ENCODE measurements around the gene DTD1.

DTD1 gene

DNA sequence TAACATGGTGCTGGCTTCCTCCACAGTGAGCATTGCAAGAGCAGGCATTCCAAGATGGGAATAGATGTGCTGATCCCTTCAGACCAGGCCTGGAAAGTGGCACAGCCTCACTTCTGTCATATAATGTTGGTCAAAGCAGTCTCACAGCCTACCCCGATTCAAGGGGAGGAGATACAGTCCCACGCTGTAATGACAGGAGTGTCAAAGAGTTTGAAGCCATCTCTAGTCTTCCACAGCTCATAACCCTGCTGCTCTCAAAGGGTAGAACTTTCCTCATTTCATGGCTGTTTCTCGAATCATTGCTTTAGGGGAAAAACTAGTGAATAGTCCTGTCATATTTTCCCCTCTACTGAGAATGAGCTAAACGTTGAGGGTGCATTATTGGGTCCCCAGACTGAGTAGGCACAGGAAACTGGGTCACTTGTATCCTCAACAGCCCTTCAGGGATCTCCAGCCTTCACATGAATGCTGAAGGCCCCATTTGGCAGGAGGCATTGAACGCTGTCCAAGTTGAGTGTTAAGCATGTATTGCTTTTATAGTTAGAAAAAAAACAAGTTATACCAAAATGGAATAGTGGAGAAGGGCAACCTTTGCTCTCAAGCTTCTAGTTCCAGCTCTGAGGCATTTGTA lies 27.3 kb downstream of the DTD1 start:
- DNase-seq (ENCODE audit: low read depth), result no peak

DNA sequence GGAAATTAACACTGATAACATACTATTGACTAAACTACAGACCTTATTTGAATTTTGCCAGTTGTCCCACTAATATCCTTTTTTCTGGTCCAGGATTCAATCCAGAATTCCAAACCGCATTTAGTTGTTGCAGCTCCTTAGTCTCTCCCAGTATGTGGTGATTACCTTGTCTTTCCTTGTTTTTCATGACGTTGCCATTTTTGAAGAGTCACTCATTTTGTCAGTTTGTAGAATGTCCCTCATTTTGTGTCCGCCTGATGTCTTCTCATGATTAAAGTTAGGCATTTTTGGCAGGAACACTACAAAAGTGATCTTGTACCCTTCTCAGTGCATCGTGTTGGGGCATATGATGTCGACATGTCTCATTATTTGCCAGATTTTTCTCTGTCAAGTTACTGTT lies 33.1 kb downstream of the DTD1 start:
- no peak for DNase-seq (ENCODE audit: low read depth)

DNA sequence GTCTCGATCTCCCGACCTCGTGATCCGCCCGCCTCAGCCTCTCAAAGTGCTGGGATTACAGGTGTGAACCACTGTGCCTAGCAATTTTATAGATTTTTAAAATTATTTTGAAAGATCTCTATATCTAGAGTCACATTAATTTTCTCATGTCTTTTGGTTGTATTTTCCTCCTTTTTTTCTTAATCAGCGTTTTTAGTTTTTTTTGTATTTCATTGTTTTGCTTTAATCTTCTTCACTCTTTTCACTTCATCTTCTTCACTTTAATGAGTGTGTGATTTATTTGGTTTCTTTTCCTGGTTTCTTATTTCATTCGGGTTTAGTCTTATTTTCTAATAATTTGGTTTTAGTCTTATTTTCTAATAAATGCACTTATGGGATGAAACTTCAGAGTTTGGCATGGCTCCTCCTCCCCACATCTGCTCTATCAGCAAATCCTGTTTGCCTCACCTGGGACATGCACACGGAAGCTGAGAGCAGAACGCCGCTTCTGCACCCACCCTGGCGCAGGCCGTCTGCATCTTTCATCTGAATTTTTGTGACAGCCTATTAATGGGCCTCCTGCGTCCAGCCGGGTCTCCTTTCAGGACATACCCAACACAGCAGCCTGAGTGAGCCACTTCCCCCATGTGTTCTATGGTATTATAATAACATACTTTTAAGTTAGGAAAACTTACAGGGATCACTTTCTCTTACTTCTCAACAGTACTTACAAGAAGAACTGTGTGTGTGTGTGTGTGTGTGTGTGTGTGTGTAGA lies 35.5 kb downstream of the DTD1 start:
- DNase-seq (ENCODE audit: low read depth), result no peak

DNA sequence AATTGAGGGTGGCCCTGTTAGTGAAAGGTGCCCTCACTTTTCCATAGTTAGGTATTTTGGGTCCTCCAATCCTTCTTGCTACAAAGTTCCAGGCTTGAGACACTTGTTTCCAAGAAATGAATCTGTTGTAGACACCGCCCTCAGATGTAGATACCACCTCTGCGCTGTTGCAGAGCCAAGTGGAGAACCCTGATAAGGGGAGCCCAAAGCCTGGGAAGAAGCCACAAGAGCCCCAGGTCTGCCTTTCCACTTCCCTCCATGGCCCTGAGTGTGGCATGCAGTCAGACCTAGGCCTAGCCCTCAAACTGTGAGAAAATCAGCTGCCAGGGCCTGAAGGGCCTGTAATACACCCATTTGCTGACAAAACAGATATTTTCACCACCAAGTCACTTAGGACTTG lies 37.1 kb downstream of the DTD1 start:
- DNase-seq (ENCODE audit: low read depth), result no peak

DNA sequence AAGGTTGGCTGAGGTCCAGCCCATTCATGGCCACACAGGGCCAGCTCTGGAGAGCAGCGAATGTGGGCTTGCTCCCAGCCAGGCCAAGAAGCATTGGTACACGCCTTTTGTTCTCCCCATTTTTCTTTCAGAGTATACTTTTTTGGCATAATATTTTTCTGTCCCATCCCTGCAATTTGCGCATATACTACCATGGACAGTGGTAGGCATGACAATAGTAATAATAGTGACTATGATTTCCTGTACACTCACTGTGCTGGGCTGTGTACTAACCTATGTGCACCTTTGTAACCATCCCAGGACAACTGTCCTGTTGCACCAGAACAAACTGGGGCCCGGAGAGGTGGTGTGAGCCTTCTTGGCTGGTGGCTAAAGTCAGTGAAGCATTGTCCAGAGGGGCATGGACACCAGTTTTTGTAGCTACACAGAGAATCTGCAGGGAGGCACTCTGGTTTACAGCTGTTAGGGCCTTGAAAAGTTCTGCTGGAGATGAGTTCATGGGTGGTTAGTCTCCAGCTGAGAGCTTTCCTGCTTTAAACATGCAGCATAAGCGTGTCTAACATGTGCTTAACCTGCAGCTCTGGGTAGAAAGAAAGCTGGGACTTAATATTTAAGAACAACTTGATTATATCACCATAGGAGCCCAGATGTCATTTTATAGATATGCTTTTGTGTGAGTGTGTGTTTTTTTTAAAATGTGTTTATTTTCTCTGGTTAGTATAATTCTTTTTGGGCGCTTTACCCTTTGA lies 38.2 kb downstream of the DTD1 start:
- no peak for DNase-seq (ENCODE audit: low read depth)

DNA sequence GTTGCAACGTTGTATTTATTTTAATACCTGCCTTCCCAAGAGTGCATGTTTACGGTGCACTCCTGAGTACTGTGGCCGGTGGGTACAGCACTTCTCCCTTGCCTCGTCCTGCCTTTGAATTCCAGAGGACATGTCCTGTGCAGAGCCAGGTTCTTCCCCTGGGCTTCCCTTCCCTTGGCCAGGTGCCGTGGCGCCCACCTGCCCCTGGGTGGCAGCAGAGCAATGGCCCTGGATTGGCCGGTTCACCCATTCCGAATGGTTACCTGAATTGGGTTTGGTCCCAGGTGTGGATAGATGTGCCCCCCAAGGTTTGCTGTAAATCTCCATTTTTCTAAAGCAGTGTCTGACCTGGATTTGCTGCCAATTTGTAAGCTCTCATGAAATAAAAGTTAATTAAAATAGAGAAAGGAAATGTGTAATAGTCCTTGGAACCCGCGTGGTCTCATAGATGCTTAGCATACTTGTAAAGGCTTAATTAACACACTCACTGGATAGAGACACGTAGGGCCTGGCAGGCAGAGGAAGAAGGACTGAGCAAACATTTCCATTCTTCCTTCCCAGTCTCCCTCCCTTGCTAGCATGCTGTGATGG lies 40.6 kb downstream of the DTD1 start:
- DNase-seq (ENCODE audit: low read depth), result no peak

DNA sequence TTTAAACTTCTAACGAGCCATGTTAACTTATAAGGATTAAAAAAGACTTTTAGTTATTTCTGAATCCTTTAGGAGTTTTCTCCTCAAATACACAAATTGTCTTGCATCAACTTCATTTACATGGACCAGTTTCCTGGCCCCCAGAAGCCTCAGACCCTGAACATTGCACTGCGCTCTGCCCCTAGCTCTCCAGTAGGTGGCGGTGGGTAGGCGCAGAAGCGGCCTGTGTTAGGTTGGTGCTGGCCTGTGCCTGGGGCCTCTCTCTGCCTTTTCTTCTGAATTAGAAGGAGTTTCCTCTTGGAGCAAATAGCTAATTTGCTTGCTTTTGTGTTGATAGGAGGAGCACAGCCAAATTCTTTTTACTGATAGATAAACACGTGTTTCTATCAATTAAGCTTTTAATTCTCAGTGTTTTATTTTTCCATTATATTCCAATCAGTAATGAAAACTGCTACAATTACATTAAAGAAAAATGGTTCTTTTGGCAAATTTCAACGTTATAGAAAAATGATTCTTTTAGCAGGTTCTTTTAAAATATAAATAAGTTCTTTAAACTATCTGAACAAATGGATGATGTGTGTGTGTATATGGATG lies 44.4 kb downstream of the DTD1 start:
- peak; percentile 4 for DNase-seq (ENCODE audit: low read depth)

DNA sequence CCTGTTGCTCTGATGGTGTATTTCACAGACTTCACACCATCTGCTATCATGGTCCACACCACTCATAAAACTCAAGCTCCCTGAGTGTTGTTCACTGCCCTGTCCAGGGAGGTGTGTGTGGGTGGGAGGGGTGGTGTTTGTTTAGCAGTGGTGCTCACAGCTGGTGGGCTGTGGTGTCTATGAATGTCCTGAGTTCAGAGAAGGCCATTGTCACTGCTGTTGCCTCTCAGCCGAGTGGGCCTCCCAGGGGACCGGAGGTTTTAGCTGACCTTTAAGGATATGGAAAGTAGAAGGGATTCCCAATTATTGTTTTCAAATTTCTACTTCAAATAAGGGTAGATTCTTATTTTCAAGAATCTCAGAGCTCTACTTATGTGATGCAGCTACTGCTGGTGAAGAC lies 45.6 kb downstream of the DTD1 start:
- no peak for DNase-seq (ENCODE audit: low read depth)

DNA sequence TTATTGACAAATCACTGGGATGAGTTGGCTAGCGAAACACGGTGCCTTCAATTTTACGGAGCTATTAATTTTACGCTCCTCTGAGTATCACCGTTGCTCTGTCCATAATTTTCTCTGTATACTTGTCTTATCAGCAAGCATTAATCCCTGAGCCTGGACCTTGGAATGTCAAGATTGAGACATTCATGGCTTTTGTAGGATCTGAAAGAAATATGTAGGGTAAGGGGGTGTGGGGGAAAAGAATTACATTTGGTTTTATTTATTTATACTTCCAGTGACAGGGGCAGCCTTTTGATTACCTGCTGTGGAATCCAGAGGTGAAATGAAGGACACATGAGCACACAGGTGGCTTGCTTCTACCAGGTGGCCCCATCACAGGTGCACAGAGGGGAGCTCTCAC lies 46.6 kb downstream of the DTD1 start:
- DNase-seq (ENCODE audit: low read depth), result no peak

DNA sequence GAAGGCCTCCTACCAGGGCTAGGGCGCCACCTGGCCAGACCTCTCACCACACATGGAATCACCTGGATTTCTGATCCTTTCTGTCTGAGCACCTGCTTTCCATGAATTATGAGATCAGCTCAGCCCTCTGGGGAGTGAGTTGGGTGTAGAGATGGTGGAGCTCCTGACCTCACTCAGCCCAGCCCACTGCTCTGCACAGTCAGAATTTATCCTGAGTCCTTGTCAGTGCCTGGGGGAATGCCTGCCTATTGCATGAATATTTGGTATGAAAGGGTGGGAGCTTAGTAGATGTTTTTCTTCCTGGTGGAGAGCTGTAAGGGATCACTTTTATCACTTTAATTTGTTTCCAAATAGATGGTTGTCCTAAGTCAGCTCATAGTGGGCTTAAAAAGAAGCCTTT lies 47.5 kb downstream of the DTD1 start:
- no peak for DNase-seq (ENCODE audit: low read depth)

DNA sequence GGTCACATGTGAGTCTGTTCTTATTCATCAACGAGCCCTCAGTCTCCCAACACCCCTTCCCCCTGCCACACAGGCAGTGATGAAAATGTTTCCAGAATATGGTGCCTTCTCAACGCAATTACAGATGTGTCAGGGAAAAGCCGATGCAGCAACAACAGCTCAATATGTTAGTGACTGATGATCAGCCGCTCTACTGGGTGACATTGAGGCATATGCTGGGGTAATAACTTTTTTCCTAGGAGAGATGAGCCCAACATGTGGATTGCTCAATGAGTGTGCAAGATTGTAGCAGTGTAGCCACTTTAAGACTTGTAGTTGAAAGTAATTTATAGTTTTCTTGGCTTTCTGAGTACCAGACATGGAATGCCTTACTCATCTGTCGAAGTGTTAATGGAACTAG lies 49.4 kb downstream of the DTD1 start:
- no peak for DNase-seq (ENCODE audit: low read depth)

DNA sequence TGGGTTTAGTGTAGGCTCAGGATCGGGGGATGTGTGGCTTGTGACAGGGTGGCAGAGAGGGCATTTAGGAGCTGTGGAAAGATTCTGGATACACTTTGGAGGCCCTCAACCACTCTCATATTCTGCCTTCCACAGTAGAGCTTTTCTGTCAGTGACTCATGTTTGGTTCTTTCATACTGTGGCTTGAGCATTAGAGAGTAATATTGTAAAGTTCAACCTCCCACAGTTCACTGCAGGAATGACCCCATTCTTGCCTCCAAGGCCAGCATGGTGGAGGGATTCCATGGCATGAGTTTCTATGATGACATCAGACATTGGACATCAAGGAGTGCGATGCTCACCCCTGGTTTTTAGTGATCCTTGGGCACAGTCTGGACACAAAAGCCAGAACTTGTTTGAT lies 50.9 kb downstream of the DTD1 start:
- no peak for DNase-seq (ENCODE audit: low read depth)

DNA sequence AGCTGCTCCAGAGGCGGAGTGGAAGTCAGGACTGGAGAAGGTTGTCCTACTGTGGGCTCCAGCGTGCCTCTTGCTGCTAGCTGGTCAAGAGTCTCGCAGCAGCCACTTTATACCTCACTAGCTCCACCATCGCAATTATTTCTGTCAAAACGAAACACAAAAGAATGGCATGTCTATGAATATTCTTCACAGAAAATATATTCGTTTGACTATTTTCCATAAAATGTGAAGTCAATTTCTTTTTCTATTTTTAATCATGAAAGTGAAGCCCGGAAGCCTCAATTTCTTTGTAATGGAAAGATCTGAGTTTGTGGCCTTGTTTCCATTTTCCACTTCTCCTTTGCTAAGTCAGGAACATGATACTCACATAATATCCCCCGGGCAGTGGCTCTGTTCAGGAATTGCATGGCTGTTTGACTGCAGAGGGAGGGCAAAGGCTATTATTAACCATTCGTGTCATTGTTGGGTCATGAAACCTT lies 51.7 kb downstream of the DTD1 start:
- no peak for DNase-seq (ENCODE audit: low read depth)

DNA sequence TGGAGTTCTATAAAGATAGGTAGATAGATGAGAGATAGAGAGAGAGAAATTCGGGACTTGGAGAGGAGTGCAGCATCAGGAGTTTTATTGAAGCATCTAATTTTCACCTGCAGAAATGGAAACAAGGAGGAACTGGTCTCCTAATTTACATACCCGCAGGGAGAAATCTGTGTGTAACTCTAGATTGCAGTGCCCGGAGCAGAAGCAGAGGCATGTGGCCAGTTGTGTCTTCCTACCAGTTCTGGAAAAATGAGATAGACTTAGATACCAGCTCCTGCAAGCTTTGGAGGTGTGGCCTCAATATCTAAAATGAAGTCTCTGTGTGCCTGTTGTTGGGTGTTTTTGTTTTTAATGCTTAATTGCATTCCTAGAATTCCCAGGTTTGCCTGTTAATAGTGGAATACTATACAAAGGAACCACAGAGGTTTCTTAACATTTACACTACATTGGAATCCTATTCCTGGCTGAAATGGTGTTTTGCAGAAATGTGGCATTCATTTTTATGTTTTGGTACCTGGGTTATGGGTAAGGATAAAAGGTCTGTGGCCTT lies 57.4 kb downstream of the DTD1 start:
- no peak for DNase-seq (ENCODE audit: low read depth)

DNA sequence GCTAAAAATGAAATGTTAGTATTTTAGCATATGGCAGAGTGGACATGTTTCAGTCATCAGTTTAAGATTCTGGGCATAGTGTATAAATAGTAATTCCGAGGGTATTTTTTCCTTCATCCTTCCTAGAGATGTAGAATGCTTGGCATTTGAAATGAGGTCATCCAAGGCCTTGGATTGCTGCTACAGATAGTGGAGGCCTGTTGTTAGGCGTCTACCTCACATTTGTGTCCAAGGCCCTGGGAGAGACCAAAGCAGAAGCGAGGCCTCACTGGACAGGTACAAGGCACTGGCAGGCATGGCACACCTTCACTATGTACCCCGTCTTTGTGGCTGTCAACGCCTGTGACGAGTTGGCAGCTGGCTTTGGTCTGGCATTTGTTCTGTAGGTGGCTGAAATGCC lies 58.0 kb downstream of the DTD1 start:
- no peak for DNase-seq (ENCODE audit: low read depth)

DNA sequence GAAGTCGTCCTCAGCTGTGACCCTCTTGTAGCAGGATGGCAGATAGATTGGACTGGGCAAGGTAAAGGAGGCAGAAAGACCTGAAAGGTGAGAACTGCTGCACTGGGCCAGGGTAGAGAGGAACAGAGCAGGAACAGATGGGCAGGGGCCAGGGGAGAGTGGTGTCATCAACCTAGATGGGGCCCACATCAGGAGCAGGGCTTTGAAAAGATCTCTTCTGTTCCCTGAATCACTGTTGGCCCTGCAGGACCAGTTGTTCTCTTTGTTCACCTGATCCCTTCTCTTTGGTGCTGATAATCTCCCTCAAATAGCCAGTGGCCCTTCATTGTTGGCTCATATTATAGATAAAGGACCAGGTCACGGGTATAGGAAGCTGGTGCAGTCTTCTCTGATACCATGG lies 59.9 kb downstream of the DTD1 start:
- no peak for DNase-seq (ENCODE audit: low read depth)

DNA sequence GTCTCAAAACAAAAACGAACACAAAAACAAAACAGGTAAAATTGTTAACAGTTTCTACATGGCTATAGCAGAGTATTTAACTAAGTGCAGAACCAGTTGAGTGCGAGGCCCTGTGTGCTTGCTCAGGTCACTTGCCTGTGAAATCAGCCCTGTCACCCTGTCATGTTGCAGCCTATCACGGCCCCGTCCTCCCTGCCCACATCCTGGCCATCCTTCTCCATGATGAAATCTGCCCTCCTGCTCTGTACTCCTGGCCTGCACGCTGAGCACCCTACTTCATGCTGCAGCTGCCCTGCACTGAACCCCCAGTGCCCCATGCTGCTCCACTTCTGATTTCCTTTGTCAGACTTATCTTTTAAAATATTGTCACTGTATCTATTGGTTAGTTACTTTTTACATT lies 62.4 kb downstream of the DTD1 start:
- DNase-seq (ENCODE audit: low read depth), result no peak

DNA sequence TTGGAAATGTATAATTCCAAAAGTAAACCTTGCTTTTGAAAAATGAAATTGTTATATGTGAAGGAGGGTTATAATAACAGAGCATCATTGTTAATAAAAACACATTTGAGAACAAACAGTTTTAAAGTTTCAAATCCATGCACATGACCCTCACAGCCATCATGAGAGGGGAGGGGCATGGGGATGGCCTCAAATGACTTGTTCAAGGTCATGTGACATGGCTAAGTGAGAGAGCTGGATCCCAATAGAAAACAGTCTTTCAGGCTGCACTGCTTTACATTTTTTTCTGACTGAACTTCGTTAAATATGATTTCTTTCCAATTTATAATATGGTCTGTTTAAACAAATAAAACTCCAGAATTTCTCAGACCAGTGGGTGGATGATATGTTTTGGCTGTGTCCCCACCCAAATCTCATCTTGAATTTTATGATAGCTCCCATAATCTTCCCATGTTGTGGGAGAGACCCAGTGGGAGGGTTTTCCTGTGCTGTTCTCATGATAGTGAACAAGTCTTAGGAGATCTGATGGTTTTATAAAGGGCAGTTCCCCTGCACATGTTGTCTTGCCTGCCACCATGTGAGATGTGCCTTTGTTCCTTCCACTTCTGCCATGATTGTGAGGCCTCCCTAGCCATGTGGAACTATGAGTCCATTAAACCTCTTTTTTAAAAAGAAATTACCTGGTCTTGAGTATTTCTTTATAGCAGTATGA lies 66.0 kb downstream of the DTD1 start:
- DNase-seq (ENCODE audit: low read depth), result no peak

DNA sequence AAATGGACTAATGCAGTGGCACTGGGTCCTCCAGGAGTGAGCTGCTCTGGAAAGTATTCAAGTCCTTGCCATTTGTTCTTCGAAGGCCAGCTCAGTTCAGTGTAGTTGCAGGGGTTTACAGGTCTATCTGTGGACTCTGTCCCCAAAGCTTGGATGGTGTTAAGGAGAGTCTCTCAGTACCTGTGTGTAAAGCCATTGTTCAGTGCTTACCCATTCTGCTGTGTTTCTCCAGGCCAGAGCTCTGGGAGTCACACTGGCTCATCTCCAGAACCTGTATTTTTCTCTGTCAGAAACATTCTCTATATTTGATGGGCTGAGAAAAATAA lies 66.6 kb downstream of the DTD1 start:
- DNase-seq (ENCODE audit: low read depth), result no peak

DNA sequence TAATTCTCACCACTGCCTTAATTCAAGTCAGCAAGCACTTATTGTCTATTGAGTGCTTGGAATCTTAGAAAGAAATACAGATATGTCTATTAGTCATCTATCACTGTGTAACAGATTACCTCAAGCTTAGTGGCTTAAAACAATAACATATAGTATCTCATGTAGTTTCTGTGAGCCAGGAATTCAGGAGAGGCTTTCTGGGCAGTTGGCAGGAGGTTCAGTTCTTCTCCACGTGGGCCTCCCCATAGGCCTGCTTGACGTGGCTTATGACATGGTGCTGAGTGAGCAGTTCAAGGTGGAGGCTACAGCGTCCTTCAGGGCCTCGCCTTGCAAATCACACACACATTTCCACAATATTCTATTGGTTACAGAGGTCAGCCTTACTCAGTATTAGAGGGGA lies 69.7 kb downstream of the DTD1 start:
- no peak for DNase-seq (ENCODE audit: low read depth)

DNA sequence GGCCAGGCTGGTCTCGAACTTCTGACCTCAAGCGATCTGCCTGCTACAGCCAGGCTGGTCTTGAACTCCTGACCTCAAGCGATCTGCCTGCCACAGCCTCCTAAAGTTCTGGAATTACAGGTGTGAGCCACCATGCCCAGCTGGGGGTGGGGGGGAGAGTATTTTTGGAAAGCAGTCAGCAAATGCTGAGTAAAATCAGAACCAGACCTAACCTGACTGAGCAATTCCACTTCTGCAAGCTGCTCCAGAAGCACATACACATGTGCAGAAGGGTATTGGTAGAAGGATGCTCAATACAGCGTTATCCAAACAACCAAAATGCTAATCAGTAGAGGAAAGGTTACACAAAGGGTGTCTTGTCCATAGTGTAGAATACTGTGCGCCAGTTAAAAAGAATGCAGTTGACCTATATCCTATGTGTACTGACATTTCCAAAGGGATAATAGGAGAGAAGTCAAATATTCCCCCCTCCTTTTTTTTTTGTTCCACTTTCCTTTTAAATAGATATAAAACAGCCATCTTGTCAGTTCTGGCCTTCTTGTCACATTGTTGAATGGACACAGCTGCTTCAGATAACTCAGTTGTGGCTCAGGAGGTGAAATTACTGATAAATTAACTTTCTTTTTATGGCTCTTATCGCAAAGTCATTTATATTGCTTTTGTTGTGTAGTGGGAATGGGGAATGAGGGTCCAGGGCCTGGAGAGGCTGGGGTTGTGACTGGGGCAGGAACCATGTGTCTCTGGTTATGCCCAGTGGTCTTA lies 74.6 kb downstream of the DTD1 start:
- DNase-seq (ENCODE audit: low read depth), result no peak
